ENCODE measurements around the gene TMEM190. TPM values are rescaled to one million over a fixed set of nuclear protein-coding genes. Genes with fewer than 3 reads are reported as not detected.
A peak's percentile ranks its signal among the peaks of the same experiment; 100 is the strongest.

The TMEM190 gene
- total and polyA plus RNA-seq, 2 donors (not counting 3 experiments of a cell fraction or from before 2014, with no cell fraction given), result not detected

GRCh38 chr19:55384920-55385723 lies 8.5 kb downstream of the TMEM190 start:
- Histone ChIP-seq H3K27me3 (ENCODE audit: control insufficient read depth in 2 of 2, insufficient read depth in 2 of 2, low read length in 2 of 2) (no peaks in the 10 kb centered on the region), H3K27ac (ENCODE audit: insufficient read depth, low read depth, low read length) (peak overlapping the region; percentile 75), H3K4me3 (replicated peaks in 1 of 3; ENCODE audit: insufficient read depth in 1 of 3, low read depth in 1 of 3, low read length in 3 of 3) (peak overlapping the region in 2 of 3 experiments; percentile 31 to 58), H3K36me3 (ENCODE audit: control insufficient read depth in 2 of 2, extremely low read depth in 1 of 2, insufficient read depth in 2 of 2, low read length in 2 of 2) (peaks cover 14 to 24% of the 10 kb centered on the region in 2 experiments), H3K9ac (replicated peaks; ENCODE audit: extremely low read depth, insufficient read depth, low read length) (peak overlapping the region; percentile 67), H3K4me1 (ENCODE audit: control insufficient read depth, extremely low read depth, insufficient read depth, low read length) (peaks cover 31% of the 10 kb centered on the region), H3K9me3 (replicated peaks; ENCODE audit: control insufficient read depth, insufficient read depth, low read length) (no peaks in the 10 kb centered on the region), H3K79me2 (ENCODE audit: control insufficient read depth, insufficient read depth, low read length) (peaks cover 41% of the 10 kb centered on the region), H3K4me2 (ENCODE audit: insufficient read depth, low read length) (peak overlapping the region; percentile 86), H3K9me1 (replicated peaks; ENCODE audit: control insufficient read depth, extremely low read depth, insufficient read depth, low read length) (no peaks in the 10 kb centered on the region), H4K20me1 (replicated peaks; ENCODE audit: control insufficient read depth, extremely low read depth, insufficient read depth, low read length) (peaks cover 4% of the 10 kb centered on the region), H2AFZ (ENCODE audit: low read depth, low read length) (peak overlapping the region; percentile 90)
- dilution Hi-C loops (cut with MboI; ENCODE audit: extremely low pct_ligation_motif_present, low sequenced_read_pairs) (no loop called here), intact Hi-C loops (cut with micrococcal nuclease) (loop anchor here (1.0 to 10.0 kb wide), 7 partner anchors 23 to 240 kb away; partner anchors contain the start of genes ISOC2, KMT5C, TNNT1 and ZNF524)
- DNase-seq (ENCODE audit: low read depth, low spot score) (peak; percentile 97), FAIRE-seq (no peak)
- TF ChIP-seq FOS (IDR thresholded peaks at IDR 0.05; ENCODE audit: borderline replicate concordance, insufficient read depth, low read length) (no peak), MAX (IDR thresholded peaks at IDR 0.05; ENCODE audit: insufficient read depth, insufficient read length) (no peak), GATA2 (IDR thresholded peaks at IDR 0.05; ENCODE audit: insufficient read depth, insufficient read length, low read depth, low read length) (no peak), EZH2 (IDR thresholded peaks at IDR 0.05; ENCODE audit: borderline replicate concordance, low read depth, low read length, severe bottlenecking) (no peak), POLR2AphosphoS5 (IDR thresholded peaks at IDR 0.05; ENCODE audit: insufficient read depth, low read depth, low read length) (no peak), JUN (IDR thresholded peaks at IDR 0.05; ENCODE audit: borderline replicate concordance, insufficient read depth, insufficient read length, low read depth) (no peak), POLR2A (IDR thresholded peaks at IDR 0.05; ENCODE audit: low read depth, low read length) (no peak), MYC (IDR thresholded peaks at IDR 0.05; ENCODE audit: low read depth, low read length) (no peak)
- TF ChIP-seq, protein P1, sequence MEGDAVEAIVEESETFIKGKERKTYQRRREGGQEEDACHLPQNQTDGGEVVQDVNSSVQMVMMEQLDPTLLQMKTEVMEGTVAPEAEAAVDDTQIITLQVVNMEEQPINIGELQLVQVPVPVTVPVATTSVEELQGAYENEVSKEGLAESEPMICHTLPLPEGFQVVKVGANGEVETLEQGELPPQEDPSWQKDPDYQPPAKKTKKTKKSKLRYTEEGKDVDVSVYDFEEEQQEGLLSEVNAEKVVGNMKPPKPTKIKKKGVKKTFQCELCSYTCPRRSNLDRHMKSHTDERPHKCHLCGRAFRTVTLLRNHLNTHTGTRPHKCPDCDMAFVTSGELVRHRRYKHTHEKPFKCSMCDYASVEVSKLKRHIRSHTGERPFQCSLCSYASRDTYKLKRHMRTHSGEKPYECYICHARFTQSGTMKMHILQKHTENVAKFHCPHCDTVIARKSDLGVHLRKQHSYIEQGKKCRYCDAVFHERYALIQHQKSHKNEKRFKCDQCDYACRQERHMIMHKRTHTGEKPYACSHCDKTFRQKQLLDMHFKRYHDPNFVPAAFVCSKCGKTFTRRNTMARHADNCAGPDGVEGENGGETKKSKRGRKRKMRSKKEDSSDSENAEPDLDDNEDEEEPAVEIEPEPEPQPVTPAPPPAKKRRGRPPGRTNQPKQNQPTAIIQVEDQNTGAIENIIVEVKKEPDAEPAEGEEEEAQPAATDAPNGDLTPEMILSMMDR (IDR thresholded peaks at IDR 0.05; ENCODE audit: extremely low read depth in 1 of 2, insufficient read depth in 1 of 2, low read depth in 1 of 2, low read length in 2 of 2), result no peak
- CTCF ChIA-PET, result interaction anchor here (1.3 to 2.9 kb wide), 7 partner anchors 13 to 119 kb away, joined by 7 to 51 read pairs (median 10); partner anchors contain the start of gene KMT5C
- POLR2A ChIA-PET, result interaction anchor here (2.4 kb wide), 2 partner anchors 22 to 46 kb away, joined by 9 to 11 read pairs; partner anchors contain the start of genes KMT5C and UBE2S
- BruUV-seq (replicated peaks), result TSS peak; percentile 60

Data from endothelial cell of umbilical vein (primary cell).